ENCODE results near the gene BAIAP2L1.

- TF ChIP-seq POLR2A (IDR thresholded peaks at IDR 0.05), result no peak
- no peak for TF ChIP-seq CTCF (IDR thresholded peaks at IDR 0.05)
- TF ChIP-seq POLR2AphosphoS5 (IDR thresholded peaks at IDR 0.05), result no peak
Observed at GRCh38 chr7:98357751-98358161, 43.1 kb downstream of the BAIAP2L1 start.
